Body of pancreas (tissue), 4 donors: ENCODE measurements around the gene ATP9B. TPM values are rescaled to one million over a fixed set of nuclear protein-coding genes. Genes with fewer than 3 reads are reported as not detected.

Experiments
- ATAC-seq: fragments of 150-250 bp; one replicate; pipeline ENCODE4 v1.9.1; 2016
- DNase-seq, 4 donors: peaks; one replicate each; pipeline ENCODE4 v3.0.0-alpha.2; 2019
- H3K27ac ChIP-seq, 4 donors: fragments of 200-600 bp; sonication (generic); 1 replicate in 3 of 4; 2 replicates in 1 of 4; pipeline versions ENCODE4 v1.5.1 to v1.6.1; 2016 to 2019; ENCODE audit warnings: mild to moderate bottlenecking in 1 of 4, mixed read lengths in 1 of 4, moderate library complexity in 1 of 4
- H3K27me3 ChIP-seq, 2 donors: fragments of 200-600 bp; sonication (generic); one replicate each; pipeline ENCODE4 v1.6.0; 2016; ENCODE audit warnings: mild to moderate bottlenecking in 1 of 2
- H3K36me3 ChIP-seq, 2 donors: fragments of 200-600 bp; sonication (generic); replicated peaks in 1 of 2; 2 replicates each; pipeline ENCODE4 v1.5.1; 2016; ENCODE audit warnings: low read depth in 2 of 2; ENCODE audit not compliant: insufficient read depth in 1 of 2
- H3K4me1 ChIP-seq: fragments of 200-600 bp; sonication (generic); one replicate; pipeline ENCODE4 v1.6.0; 2016
- H3K4me3 ChIP-seq, 2 donors: fragments of 200-600 bp; sonication (generic); 1 replicate in 1 of 2; 2 replicates in 1 of 2; pipeline ENCODE4 v1.5.1; 2016 to 2019
- H3K9me3 ChIP-seq, 3 donors: fragments of 200-600 bp; sonication (generic); 1 replicate in 2 of 3; 2 replicates in 1 of 3; pipeline ENCODE4 v1.5.1; 2016
- POLR2A ChIP-seq, 3 donors: fragments of 450-650 bp; IDR thresholded peaks; one replicate each; pipeline ENCODE4 v1.6.1; 2016; ENCODE audit warnings: antibody characterized with exemption in 3 of 3, mild to moderate bottlenecking in 2 of 3
- WGBS, 2 donors: methylation state at CpG; one replicate each; pipeline ENCODE4 v1.1.5; 2017; 5-methylcytosine and 5-hydroxymethylcytosine counted together
- intact Hi-C: fragments of 100-400 bp; cut with DNase I; formaldehyde crosslinking; loops from one replicate; pipeline ENCODE4 v1.15.1; 2023
- total RNA-seq, 2 donors: library from RNA; depleted of rRNA; stranded (reverse); fragments of >200 nt; gene quantifications; one replicate each; pipeline ENCODE4 v1.1.0, GENCODE V29; 2016
- TF ChIP-seq, protein P1 (sequence below), 7 experiments: fragments of 450-650 bp in 4 of 7; fragments of 200-600 bp in 3 of 7; sonication (generic) in 3 of 7; IDR thresholded peaks; one replicate each; pipeline ENCODE4 v1.5.1; 2016 to 2019; ENCODE audit warnings: antibody characterized with exemption in 7 of 7

The ATP9B gene
- total RNA-seq, 2 donors from 2014 or later = 19.7 to 21.1 TPM

DNA sequence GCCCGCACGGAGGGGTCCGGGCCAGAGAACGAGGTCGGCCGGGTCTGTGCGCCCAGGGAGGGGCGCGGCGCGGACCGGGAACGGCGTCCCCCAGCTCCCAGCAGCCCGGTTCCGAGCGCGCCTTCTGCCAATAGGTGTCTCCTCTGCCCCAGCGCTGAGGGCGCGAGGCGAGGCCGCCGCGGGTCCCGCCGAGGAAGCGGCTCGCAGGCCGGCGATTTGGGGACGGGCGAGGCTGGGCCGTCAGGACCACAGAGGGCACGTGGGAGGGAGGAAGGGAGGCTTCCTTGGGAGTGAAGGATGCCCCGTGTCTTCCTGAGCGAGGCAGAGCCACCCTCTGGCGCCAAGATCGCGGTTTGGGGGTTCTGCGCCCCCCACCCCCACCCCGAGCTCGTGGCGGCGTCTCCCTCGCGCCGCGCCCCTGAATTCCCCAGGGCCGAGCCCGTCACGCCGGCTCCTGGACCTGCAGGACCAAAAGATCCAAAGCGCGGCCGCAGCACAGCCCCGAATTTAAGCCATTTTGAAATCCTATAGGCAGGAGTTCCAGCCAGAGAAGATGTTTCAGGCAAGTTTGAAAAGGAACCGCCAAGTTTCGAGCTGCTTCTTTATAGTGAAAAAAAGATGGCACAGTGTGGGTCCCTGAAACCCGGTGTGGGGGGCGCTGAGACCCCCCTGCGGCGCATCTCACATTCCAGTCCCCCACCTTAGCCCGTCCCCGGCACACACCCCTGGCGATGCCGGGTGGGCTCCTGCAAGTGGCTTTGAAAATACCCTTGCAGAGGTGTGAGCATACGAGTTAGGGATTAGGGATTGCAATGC is 327.4 kb downstream of the ATP9B start:
- peaks cover 38% of the 10 kb centered on the region for H3K4me1 ChIP-seq
- TF ChIP-seq, protein P1, sequence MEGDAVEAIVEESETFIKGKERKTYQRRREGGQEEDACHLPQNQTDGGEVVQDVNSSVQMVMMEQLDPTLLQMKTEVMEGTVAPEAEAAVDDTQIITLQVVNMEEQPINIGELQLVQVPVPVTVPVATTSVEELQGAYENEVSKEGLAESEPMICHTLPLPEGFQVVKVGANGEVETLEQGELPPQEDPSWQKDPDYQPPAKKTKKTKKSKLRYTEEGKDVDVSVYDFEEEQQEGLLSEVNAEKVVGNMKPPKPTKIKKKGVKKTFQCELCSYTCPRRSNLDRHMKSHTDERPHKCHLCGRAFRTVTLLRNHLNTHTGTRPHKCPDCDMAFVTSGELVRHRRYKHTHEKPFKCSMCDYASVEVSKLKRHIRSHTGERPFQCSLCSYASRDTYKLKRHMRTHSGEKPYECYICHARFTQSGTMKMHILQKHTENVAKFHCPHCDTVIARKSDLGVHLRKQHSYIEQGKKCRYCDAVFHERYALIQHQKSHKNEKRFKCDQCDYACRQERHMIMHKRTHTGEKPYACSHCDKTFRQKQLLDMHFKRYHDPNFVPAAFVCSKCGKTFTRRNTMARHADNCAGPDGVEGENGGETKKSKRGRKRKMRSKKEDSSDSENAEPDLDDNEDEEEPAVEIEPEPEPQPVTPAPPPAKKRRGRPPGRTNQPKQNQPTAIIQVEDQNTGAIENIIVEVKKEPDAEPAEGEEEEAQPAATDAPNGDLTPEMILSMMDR (IDR thresholded peaks at IDR 0.05) = no peak
- no peak for TF ChIP-seq POLR2A (IDR thresholded peaks at IDR 0.05)
- DNase-seq (peak in 2 of 4 donors; percentile 48 to 49), ATAC-seq (no peak)
- peaks cover 0 to 15% of the 10 kb centered on the region in 2 donors for H3K27me3 ChIP-seq
- peak overlapping the region in 1 of 4 donors; percentile 56 for H3K27ac ChIP-seq
- 9 to 83% methylated on average over 3 to 58 of the region's 68 CpGs for WGBS, 2 donors
- no peaks in the 10 kb centered on the region for H3K36me3 ChIP-seq
- intact Hi-C loops = no loop called here
- H3K9me3 ChIP-seq = no peaks in the 10 kb centered on the region
- no peak overlapping the region for H3K4me3 ChIP-seq

- peaks cover 0 to 8% of the 10 kb centered on the region in 2 donors for H3K27me3 ChIP-seq
- no peak overlapping the region for H3K27ac ChIP-seq
- intact Hi-C loops = no loop called here
- DNase-seq (no peak), ATAC-seq (no peak)
- H3K4me1 ChIP-seq = peaks cover 45% of the 10 kb centered on the region
- H3K36me3 ChIP-seq = no peaks in the 10 kb centered on the region
- 70 to 76% methylated on average over 26 to 27 of the region's 27 CpGs for WGBS, 2 donors
- no peak overlapping the region for H3K4me3 ChIP-seq
- no peaks in the 10 kb centered on the region for H3K9me3 ChIP-seq
- TF ChIP-seq, protein P1 (IDR thresholded peaks at IDR 0.05) = no peak
- no peak for TF ChIP-seq POLR2A (IDR thresholded peaks at IDR 0.05)
Observed at GRCh38 chr18:79397247-79397829, 328.1 kb downstream of the ATP9B start.

DNA sequence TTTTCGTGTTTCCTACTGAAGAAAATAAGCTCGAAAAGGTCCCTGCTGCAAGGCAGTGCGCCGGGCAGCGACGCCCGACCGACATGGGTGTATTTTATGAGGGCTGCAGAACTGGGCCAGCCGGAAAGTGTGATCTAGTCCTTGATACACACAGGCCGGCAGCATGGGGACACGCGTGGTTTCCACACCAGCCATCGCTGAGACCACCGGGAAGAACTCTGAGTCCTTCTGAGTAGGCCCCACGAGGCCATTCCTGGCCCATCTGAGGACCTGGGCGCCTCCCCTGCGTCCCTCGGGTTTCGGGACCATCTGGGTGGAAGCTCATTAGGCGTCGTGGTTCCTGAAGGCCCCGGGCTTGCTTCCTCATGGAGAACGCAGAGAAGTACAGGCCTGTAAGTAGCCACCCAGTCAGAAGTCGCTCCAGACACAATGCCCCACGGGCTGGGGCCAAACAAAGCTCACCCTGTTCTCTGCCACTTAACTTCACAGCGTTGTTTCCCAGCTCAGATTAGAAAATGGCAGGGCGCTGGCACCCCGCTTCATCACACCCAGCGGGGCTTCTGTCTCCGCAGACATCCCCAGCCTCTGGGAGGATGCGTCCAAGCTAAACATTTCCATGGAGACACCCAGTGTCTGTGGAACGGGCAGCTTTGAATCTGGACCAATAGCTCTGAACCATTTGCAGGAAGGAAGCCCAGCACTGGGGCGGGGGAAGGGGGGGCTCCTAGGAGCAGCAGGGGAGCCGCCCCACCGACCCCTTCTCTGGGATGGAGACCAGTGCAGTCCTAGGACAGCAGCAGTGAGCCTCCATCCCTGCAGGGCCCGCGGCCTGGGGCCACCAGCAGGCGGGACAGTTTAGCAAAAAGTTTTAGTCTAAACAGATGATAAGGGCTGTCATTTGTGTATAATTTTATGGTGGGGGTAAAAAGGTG is 328.9 kb downstream of the ATP9B start:
- Histone ChIP-seq H3K4me3 (no peak overlapping the region), H3K4me1 (peaks cover 49% of the 10 kb centered on the region), H3K9me3 (no peaks in the 10 kb centered on the region), H3K36me3 (no peaks in the 10 kb centered on the region), H3K27ac (no peak overlapping the region), H3K27me3 (peaks cover 0 to 7% of the 10 kb centered on the region in 2 donors)
- ATAC-seq = no peak
- TF ChIP-seq POLR2A (IDR thresholded peaks at IDR 0.05) = no peak
- TF ChIP-seq, protein P1 (IDR thresholded peaks at IDR 0.05) = no peak
- WGBS, 2 donors = 77 to 82% methylated on average over 31 to 34 of the region's 38 CpGs
- intact Hi-C loops = no loop called here
- no peak for DNase-seq

DNA sequence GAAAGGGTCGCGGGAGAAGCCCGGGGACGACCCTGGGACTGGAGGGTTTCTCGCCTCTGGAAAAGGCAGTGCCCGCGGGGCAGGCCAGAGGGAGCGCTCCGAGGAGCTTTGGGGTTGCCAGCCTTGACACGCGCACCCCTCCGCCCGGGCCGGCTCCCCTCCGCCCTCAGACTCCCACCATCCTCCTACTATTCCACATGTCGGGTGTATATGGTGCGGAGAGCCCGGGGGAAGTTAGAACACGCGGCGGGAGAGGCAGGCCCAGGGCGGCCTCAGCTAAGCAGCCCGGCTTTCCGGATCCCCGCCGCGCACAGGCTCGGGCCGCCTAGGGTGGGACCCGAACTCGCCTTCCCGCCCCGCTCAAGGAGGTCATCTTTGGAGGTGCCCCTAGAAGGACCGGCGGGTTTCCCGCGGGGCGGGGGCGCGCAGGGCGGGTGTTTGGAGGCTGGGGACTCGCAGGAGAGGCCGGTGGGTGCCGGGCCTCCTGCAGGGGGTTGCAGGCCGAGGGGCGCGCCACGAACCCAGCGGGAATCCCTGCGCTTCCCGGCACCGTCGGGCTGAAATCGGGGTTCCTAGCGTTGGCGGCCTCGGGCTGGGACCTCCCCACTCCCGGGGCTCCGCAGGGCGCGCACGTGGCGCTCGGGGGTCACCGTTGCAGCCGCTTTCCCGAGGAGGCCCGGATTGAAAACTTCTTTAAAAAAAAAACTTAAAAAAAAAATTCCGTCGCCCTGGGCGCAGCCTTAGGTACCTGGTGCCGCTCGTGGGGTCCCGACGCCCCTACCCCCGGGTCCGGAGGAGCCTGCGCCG is 330.3 kb downstream of the ATP9B start:
- Histone ChIP-seq H3K27me3 (peaks cover 0 to 6% of the 10 kb centered on the region in 2 donors), H3K27ac (peak overlapping the region in 3 of 4 donors; percentile 25 to 73 (median 67)), H3K4me3 (peak overlapping the region; percentile 82 to 83), H3K36me3 (no peaks in the 10 kb centered on the region), H3K9me3 (no peaks in the 10 kb centered on the region), H3K4me1 (peaks cover 53% of the 10 kb centered on the region)
- no peak for ATAC-seq
- TF ChIP-seq POLR2A (IDR thresholded peaks at IDR 0.05) = no peak
- TF ChIP-seq, protein P1 (IDR thresholded peaks at IDR 0.05) = no peak
- DNase-seq = no peak
- WGBS, 2 donors = 14 to 43% methylated on average over 35 to 79 of the region's 79 CpGs
- intact Hi-C loops = no loop called here
